ENCODE results near the gene ORC4.
"Not testable (repeated sequence)": the region's sequence is repeated elsewhere in the genome, so short reads cannot be mapped to it uniquely, and the experiment has no call there.

Gene ORC4

DNA sequence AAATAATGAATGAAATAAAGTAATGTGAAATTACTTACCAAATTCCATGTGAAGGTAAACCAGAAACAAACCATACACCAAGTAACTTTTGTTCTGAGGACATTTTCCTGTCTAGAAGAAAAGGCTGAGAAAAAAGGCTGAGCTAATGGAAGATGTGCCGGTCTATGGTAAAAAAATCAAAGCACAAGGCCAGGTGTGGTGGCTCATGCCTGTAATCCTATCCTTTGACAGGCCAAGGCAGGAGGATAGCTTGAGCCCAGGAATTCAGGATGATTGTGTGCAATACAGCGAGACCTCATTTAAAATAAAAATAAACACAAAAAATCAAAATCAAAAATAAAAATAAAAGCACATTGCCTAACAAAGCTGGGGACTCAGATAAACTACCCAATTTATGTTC, 6.7 kb downstream of the ORC4 start:
- DNase-seq, result no peak

DNA sequence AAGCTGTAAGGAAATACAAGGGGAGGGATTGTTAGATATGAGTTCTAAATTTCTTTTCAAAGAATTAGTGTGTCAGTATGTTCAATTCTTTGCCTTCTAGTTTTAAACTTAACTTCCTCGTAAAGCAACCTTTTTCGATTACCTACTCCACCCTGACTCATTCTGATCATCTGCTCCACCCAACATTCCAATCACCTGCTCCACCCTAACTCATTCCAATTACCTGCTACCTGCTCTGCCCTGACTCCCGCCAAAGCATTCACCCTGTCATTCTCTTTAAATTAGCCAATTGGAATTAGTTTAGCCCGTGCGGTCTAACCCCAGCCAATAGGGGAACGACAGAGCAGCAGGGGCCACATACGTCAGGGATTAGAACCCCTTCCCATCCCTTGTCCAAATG, 12.1 kb downstream of the ORC4 start:
- not testable (repeated sequence) for DNase-seq

DNA sequence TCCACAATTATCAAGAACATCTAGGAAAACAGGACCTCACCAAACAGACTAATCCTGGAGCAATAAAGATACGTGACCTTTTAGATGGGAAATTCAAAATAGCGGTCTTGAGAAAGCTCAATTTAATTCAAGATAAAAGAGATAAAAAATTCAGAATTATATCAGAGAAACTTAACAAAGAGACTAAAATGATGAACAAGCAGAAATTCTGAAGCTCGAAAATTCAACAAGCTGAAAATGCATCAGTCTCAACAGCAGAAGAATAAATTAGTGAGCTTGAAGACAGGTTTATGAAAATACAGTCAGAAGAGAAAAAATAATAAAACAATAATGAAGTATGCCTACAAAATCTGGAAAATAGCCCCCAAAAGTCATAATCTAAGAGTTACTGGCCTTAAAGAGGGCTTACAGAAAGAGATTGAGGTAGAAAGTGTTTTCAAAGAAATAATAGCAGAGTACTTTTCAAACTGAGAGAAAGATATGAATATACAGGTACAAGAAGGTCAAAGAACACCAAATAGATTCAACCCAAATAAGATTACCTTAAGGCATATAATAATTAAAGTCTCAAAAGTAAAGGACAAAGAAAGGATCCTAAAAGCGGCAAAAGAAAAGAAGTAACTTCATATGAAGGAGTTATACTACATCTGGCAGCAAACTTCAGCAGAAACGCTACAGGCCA, 13.2 kb downstream of the ORC4 start:
- no peak for DNase-seq

DNA sequence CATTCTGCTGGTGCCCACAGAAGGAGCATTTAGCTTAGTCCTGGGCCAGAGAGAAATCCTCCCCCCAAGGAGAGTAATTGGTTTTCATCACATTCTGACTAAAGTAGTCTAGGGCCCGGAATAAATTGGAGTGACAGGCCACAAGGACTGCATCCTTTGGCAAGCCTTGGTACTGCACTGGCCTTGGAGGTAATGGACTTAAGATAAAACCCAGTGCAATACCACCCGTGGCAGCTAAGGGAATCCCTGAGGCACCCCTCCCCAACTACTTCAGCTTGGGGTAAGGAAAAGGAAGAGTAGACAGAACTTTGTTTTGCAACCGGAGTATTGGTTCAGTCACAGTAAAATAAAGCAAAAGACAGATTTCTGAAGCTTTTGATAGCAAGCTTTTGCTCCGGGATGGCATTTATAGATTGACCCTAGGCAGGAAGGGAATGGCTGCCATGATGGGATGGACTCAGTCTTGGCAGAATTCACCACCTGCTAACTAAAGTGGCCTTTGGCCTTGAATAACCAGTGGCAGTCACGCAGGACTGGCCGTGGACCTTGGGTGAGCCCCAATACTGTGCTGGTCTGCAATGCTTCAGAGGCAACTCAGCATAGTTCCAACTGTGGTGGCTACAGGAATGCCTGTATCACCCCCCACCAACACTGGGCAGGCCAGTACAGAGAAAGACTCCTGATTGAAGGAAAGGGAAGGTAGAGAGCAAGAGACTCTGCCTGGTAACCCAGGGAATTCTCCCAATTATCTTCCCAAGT, 14.1 kb downstream of the ORC4 start:
- DNase-seq, result no peak

DNA sequence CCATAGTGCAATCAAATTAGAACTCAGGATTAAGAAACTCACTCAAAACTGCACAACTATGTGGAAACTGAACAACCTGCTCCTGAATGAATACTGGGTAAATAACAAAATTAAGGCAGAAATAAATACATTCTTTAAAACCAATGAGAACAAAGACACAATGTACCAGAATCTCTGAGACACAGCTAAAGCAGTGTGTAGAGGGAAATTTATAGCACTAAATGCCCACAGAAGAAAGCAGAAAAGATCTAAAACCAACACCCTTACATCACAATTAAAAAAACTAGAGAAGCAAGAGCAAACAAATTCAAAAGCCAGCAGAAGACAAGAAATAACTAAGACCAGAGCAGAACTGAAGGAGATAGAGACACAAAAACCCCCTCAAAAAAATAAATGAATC, 18.1 kb downstream of the ORC4 start:
- not testable (repeated sequence) for DNase-seq

DNA sequence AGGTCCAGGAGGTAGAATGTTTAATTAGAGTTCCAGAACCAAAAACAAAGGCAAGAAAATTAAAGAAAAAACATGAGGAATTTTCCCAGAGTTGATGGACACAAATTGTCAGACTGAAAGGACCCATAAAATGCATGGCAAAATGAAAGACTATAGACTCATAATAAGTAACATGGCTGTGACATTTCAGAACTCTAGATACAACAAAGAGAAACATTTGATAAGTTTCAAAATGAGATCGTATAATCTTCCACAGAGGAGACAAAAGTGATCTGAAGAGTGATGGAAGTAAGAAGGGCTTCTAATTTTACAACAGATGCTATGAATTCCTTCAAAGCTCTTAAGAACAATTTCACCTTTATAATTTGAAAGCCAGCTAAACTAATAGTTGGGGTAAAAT, 20.4 kb downstream of the ORC4 start:
- DNase-seq, result no peak

DNA sequence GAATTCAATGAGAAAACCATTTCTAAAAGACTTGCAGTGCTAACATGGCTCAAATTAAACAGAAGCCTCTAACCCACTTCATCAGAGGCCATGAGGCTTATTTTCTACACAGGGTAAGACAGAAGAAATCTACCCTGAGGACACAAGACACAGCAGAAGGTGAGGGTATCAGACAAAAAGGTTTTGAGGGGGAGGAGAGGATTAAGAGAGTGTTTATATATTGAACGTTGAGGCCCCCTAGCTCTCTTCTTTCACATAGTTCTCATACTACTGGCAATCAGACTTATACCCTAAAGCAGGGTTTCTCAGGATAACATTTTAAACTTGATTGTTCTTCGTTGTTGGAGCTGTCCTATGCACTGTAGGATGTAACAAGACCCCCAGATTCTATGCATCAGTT, 21.4 kb downstream of the ORC4 start:
- DNase-seq, result no peak

DNA sequence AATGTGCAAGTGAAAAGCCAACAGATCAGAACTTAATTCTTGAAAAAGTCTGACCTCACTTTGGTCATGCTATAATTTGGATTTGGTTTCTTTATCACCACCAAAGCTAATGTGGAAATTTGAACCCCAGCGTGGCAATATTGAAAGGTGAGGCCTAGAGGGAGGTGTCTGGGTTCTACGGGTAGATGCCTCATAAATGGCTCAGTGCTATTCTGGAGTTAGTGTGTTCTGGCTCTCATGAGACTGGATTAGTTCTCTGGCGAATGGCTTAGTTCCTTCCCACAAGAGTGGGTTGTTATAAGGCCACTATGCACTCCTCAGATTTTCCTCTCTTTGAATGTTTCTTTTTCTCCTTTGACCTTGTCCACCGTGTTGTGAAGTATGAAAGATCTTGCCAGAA, 22.3 kb downstream of the ORC4 start:
- no peak for DNase-seq

DNA sequence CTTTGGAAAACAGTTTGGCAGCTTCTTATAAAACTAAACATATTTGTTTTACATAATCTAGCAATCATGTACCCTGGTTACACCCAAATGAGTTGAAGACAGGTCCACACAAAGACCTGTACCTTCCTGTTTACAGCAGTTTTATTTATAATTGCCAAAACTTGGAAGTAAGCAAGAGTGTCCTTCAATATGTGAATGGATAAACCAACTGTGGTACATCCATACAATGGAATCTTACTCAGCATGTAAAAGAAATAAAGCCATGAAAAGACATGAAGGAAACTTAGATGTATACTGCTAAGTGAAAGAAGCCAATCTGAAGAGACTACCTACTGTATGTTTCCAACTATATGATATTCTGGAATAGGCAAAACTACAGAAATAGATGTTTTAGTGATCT, 23.7 kb downstream of the ORC4 start:
- no peak for DNase-seq

DNA sequence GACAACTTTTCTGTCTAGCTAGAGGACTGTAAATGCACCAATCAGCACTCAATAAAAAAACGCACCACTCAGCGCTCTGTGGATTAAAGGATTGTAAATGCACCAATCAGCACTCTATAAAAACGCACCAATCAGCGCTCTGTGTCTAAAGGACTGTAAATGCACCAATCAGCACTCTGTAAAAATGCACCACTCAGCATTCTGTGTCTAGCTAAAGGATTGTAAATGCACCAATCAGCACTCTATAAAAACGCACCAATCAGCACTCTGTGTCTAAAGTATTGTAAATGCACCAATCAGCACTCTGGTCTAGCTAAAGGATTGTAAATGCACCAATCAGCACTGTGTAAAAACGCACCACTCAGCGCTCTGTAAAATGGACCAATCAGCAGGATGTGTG, 25.6 kb downstream of the ORC4 start:
- not testable (repeated sequence) for DNase-seq

DNA sequence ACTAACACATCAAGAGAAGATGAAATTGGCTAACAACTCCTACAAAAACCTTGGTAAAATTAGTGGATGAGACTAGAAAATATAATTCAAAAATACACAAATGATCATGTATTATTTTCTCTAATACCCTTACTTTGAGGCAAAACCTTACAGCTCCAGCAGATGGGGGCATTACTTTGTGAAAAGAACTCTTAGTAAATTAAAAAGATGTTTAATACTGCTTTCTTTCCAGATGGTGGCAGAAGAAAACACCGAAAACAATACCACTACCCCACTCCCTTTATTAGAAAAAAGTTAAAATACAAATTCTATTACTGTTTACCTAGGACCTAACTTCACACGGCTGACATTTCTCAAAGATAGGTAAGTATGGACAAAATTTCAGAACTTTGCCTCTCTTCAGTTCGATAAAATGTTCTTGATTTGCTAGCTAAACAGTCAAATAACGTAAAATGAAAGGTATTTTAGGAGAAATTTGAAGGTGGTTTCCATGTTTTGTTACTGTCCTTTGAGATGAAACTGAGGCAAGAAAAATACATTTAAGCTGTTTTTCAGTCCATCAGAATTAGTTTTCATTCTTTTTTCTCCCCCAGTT, 30.6 kb downstream of the ORC4 start:
- no peak for DNase-seq

DNA sequence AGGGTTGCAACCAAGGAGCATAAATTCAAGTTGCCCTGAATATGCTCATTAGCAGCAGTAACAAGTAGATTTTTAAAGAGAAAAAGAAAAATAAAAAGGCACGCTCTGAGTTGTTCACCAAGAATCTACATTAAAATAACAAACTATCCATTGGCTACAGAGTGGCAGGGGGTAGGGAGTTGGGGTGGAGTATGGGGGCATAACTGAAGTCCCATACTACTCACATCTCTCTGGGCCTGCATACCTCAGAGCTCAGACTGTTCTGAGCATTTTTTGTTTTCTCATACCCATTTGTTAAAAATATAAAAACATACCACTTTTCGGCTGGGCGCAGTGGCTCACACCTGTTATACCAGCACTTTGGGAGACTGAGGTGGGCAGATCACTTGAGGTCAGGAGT, 31.4 kb downstream of the ORC4 start:
- no peak for DNase-seq

DNA sequence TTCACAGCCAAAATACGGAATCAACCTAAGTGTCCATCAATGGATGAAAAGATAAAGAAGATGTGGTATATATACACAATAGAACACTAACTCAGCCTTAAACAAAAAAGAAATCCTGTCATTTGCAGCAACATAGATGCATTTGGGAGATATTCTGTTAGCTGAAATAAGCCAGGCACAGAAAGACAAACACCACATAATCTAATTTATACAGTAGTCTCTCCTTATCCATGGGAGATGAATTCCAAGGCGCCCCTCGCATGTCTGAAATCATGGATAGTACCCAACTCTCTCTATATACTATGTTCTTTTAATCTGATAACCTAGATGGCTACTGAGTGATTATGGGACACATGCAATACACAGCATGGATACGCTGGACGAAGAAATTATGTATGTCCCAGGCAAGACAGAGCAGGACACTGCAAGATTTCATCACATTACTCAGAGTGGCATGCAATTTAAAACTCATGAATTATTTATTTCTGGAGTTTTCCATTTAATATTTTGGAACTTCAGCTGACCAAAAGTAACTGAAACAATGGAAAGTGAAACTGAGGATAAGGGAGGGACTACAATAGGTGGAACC, 39.5 kb downstream of the ORC4 start:
- DNase-seq, result no peak

DNA sequence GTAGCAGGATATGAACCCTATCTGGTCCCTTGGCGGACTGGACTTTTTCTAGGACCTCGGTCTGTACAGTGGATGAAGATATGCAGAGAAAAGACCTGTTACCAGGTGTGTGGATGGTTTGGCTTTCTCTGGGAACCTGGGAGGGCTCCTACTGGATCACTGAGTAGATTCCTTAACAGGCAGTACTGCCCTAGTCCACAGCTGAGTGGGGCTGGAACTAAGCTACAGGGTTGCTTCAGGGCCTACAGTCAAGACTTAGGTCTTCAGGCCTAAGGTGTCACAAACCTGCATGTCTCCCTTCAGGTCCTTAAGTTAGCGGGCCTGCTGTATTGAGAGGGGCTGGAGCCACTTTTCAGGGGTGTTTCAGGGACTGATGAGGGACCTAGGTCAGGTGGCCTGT, 42.9 kb downstream of the ORC4 start:
- DNase-seq, result no peak

DNA sequence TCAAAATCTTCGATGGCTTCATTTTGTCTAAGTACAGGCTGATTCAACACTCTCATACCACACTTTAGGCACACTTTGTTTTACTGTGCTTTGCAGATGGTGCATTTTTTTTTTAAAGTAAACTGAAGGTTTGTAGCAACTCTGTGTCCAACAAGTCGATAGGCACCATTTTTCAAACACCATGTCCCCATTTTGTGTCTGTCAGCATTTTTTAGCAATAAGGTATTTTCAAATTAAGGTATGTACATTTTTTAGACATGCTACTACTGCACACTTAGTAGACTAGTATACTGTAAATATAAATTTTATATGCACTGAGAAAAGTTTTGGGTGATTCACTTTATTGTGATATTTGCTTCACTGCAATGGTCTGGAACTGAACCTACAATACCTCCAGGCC, 44.4 kb downstream of the ORC4 start:
- no peak for DNase-seq

DNA sequence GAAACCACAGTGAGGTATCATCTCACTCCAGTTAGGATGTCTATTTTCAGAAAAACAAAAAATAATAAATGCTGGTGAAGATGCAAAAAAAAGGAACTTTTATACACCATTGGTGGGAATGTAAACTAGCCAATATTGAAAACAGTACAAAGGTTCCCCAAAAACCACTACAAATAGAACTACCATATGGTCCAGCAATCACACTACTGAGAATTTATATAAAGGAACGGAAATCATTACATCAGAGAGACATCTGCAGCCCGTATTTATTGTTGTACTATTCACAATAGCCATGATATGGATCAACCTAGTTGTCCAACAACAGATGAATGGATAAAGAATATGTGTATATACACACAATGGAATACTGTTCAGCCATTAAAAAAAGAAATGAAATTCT, 52.0 kb downstream of the ORC4 start:
- DNase-seq, result no peak

DNA sequence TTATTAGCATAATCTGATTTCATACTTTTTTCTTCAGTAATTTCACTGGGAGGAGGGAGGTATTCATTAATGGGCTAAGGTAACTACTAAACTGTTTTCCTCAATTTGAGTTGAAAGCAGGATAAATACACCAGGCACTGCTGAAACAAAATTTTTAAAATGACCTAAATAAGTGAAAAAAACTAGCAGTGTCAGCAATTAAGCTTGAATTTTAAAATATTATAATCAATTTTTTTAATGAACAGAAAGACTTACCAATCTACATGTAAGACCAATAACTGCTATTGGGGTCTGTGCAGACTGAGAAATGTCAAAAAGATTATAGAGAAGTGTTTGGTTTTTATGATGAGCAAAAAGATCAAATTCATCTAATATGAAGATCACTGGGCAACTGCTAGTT, 68.4 kb downstream of the ORC4 start:
- DNase-seq, result no peak

DNA sequence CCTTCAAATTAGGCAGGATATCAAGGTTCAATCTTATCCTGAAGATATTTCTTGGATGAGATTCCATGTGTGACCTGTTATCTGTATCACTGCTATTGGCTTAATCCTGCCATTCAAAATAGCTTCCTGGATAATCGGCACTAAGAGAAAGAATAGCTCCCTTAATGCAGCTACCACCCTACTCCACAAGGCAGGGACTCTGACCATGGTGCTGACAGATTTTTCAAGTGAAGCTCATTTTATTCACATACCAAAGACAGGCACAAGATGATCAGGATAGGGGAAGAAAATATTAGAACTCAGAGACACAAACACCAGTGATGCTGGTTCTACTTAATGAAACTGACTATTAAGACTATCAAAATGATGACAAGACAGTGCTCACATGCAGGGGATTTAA, 74.9 kb downstream of the ORC4 start:
- no peak for DNase-seq

DNA sequence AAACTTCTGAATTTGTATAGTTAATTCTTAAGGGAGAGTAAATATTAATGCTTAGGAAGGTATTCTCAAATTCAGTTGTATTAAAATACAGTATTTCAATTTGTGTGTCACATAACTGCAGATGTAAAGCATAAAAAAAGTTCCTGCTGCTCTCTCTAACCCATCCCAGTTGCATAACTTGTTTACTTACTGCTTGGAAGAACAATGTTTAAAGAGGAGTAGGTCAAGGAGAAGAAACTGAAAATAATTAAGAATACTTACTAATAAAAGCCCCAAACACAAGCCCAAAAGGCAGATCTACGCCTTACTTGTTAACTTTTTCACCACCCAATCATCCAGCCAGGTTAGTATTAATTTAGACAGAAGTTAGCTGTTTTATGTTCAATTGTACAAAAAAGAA, 81.2 kb downstream of the ORC4 start:
- no peak for DNase-seq

DNA sequence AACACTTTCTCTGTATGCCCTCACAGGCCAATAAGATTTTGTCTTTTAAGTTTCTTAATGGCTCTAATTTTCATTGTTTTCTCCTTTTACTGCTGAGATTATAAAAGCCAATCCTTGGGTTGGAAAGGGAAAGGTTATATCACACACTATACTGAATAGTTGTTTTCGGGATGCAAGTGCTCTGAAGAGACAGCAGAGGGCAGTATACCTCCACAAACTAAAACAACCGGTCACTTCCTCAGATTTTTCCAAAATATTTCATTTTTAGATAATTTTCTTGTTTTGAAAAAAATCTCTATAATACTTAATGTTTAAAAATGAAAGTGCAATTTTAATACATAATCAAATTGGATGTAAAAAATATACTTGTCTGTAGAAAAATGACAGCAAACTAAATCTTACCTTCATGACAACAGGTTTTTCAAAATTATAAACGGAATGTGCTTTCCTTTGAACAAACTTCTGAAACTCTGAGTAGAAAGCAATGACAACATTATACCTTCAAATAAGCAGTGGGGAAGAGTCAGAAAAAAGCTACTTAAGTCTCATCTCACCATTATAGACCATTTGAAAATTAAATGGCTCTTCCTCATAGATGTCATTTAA, 82.7 kb downstream of the ORC4 start:
- no peak for DNase-seq

DNA sequence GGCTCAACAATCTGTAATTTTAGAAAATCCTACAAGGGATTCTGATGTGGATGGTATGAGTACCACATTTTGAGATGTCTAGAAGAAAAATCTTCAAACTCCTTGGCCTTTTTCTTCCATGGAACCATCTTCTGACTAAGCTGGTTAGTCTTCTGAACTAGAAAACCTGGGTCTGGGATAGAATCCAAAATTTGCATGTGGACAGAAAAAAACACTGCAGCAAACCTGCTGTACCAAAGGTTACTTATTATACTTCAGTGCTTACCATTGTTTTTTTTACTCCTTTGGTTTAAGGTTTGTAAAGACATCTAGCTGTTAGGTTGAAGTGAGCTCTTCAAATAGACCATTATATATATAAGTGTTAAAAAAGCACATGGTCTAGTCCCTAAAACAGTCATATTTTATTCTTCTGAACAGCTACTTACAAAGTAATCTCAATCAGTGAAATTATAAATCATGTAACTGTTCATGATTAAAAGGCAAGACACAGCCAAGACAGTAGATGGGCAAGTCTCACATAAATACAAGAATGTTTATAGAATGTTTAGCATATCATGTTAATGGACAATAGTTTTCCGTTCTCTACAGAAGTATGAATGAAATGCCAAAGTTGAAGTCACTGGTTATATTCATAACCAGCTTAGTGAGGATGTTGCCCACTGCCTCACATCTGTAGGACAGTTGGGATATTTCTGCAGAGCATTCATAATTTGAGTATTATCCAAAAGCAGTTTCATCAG, 85.5 kb downstream of the ORC4 start:
- no peak for DNase-seq

DNA sequence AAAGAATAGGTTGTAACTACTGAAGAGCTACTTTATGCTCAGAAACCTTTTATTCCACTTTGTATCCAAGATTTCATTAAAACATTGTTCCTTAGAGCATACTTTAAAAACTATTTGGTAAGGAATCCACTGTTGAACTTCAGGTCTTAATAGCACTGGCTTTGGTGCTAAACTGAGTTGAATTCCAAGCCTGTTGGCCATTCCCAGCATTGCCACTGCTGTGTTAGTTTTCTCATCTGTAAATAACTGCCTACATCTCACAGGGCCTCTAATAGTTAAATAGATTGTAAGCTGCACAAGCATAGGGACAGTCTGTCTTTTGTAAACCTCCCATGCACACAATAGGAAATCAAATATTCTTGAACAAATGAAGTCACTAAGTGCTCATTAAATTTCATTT, 86.6 kb downstream of the ORC4 start:
- no peak for DNase-seq

DNA sequence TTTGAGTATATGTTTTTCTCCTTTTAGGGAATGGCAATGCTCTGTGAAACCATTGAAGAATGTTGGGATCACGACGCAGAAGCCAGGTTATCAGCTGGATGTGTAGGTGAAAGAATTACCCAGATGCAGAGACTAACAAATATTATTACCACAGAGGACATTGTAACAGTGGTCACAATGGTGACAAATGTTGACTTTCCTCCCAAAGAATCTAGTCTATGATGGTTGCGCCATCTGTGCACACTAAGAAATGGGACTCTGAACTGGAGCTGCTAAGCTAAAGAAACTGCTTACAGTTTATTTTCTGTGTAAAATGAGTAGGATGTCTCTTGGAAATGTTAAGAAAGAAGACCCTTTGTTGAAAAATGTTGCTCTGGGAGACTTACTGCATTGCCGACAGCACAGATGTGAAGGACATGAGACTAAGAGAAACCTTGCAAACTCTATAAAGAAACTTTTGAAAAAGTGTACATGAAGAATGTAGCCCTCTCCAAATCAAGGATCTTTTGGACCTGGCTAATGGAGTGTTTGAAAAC, 93.4 kb downstream of the ORC4 start:
- DNase-seq, result no peak
